NCI-H1694 treated with DMSO at 0.1 percent for 48 hours (cell line): ENCODE results near the gene MAD1L1.

Source experiments
- DNase-seq: peaks from one replicate; lab custom pipeline; 2025; lab: John Stamatoyannopoulos, UW

Gene MAD1L1

GRCh38 chr7:2156756-2157472, 75.8 kb downstream of the MAD1L1 start:
- DNase-seq, result no peak

- DNase-seq, result no peak
Observed at GRCh38 chr7:2154831-2155230, 77.9 kb downstream of the MAD1L1 start.

GRCh38 chr7:2154121-2154520, 78.6 kb downstream of the MAD1L1 start:
- DNase-seq, result no peak

- DNase-seq, result no peak
Observed at GRCh38 chr7:2152646-2153045, 80.1 kb downstream of the MAD1L1 start.

- DNase-seq, result no peak
Observed at GRCh38 chr7:2151801-2152612, 80.7 kb downstream of the MAD1L1 start.

- DNase-seq, result no peak
Observed at GRCh38 chr7:2151237-2151636, 81.5 kb downstream of the MAD1L1 start.

GRCh38 chr7:2150445-2150815, 82.3 kb downstream of the MAD1L1 start:
- no peak for DNase-seq

- DNase-seq, result no peak
Observed at GRCh38 chr7:2149672-2150444, 82.9 kb downstream of the MAD1L1 start.

GRCh38 chr7:2148814-2149213, 83.9 kb downstream of the MAD1L1 start:
- DNase-seq, result no peak

- DNase-seq, result no peak
Observed at GRCh38 chr7:2148189-2148588, 84.6 kb downstream of the MAD1L1 start.

GRCh38 chr7:2146676-2147472, 85.9 kb downstream of the MAD1L1 start:
- no peak for DNase-seq

GRCh38 chr7:2145835-2146580, 86.7 kb downstream of the MAD1L1 start:
- no peak for DNase-seq

- no peak for DNase-seq
Observed at GRCh38 chr7:2144926-2145325, 87.8 kb downstream of the MAD1L1 start.

GRCh38 chr7:2143981-2144595, 88.7 kb downstream of the MAD1L1 start:
- no peak for DNase-seq

GRCh38 chr7:2143450-2143849, 89.3 kb downstream of the MAD1L1 start:
- no peak for DNase-seq

- DNase-seq, result no peak
Observed at GRCh38 chr7:2142386-2142785, 90.4 kb downstream of the MAD1L1 start.

GRCh38 chr7:2141651-2142050, 91.1 kb downstream of the MAD1L1 start:
- DNase-seq, result no peak

- DNase-seq, result no peak
Observed at GRCh38 chr7:2141021-2141410, 91.7 kb downstream of the MAD1L1 start.

- no peak for DNase-seq
Observed at GRCh38 chr7:2140216-2141020, 92.3 kb downstream of the MAD1L1 start.
